Subcutaneous adipose tissue (tissue), 4 donors: Measurements from ENCODE around the gene RASL12. TPM values are rescaled to one million over a fixed set of nuclear protein-coding genes. Genes with fewer than 3 reads are reported as not detected.

Experiments used
- total RNA-seq, 4 donors: library from RNA; depleted of rRNA; stranded (reverse); fragments of >200 nt; gene quantifications; one replicate each; pipeline ENCODE4 v1.1.0, GENCODE V29; 2016
- TF ChIP-seq, protein P1 (sequence below): fragments of 450-650 bp; IDR thresholded peaks from one replicate; pipeline ENCODE4 v1.5.1; 2016; ENCODE audit warnings: low read depth, mild to moderate bottlenecking, control low read depth, antibody characterized with exemption, moderate library complexity

The RASL12 gene
- total RNA-seq, 4 donors from 2014 or later = 2.6 to 13.6 (median 7.7) TPM

DNA sequence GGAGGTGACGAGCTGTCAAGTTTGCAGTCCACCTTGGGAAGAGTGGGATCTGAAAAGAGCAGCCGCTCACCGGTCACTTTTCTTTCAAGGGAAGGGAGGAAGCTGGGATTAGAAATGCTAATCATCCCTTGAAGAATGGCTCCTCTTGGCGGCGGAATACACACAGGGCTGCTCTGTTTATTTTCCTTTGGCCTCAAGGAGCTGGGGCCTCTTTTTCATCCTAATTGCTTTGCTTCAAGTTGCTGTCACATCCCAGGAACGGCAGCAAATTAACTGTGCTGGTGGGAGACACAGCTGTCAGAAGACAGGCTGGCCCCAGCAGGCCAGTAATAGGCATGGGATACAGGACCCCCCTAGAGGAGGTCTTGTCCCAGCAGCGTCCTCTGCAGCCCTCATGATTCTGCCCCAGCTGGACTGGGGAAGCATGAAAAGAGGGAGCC, 15.5 kb upstream of the RASL12 start:
- TF ChIP-seq, protein P1, sequence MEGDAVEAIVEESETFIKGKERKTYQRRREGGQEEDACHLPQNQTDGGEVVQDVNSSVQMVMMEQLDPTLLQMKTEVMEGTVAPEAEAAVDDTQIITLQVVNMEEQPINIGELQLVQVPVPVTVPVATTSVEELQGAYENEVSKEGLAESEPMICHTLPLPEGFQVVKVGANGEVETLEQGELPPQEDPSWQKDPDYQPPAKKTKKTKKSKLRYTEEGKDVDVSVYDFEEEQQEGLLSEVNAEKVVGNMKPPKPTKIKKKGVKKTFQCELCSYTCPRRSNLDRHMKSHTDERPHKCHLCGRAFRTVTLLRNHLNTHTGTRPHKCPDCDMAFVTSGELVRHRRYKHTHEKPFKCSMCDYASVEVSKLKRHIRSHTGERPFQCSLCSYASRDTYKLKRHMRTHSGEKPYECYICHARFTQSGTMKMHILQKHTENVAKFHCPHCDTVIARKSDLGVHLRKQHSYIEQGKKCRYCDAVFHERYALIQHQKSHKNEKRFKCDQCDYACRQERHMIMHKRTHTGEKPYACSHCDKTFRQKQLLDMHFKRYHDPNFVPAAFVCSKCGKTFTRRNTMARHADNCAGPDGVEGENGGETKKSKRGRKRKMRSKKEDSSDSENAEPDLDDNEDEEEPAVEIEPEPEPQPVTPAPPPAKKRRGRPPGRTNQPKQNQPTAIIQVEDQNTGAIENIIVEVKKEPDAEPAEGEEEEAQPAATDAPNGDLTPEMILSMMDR = no peak

DNA sequence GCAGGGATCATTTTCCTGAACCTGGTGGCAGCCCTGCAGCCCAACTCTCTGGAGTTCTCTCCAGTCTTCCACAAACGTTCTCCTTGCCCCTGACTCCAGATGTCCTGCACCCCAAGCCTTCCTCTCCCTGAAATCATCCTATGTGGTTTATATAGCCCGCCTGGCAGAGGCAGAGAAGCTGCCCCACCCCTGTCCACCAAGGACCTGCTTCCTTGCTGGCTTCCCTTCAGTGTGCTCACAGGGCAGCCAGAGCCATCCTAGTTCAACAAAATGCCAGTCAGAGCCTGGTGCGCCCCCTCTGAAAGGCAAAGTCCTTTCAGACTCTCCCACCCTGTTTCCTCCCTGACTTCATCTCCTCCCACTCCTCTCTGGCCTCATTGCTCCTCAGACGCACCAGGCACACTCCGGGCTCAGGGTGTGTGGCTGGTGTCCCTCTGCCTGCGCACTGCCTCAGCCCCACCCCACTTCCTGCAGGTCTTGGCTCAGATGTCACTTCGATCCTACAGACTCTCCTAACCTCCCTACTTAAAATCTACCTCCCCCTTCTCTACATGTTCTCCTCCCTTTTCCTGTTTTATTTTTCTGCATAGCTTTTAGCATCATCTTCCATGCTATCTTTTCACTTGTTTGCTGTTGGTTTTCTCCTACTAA, 14.6 kb upstream of the RASL12 start:
- TF ChIP-seq, protein P1 = no peak

DNA sequence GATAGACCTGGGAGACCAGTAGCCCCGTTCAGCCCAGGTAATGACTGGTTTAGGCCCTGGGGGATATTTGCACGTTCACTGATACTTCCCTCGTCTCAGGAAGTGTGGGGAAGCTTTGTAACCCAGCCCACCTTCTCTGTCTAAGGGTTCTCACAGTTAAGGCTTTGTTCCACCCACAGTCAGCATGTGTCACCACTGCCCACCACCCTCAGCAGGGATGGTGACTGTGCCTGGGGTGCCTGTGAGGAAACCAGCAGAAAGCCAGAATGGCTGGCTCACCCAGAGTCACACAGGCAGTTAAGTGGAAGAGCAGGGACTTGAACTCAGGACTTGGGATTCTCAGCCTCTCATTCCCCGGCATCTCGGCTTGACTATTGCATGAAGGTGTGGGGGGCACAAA, 14.0 kb upstream of the RASL12 start:
- TF ChIP-seq, protein P1 = no peak

DNA sequence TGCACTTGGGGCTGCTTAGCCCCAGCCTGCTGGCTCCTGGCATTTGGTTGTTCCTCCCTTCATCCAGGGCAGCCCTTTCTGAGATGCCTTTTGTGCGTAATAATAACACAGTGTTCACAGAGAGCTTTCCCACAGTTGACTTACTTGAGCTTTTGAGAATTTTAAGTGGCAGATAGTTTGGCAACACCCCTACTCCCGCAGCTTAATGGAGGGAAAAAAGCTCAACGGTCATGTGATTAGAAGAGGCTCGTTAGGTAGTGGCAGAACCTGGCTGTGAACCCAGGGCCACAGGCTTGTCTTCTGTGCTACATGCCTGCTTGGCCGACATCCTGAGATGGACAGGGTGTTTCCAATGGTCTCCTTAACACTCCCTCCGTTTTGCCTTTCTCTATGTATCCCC, 13.5 kb upstream of the RASL12 start:
- TF ChIP-seq, protein P1 = no peak

DNA sequence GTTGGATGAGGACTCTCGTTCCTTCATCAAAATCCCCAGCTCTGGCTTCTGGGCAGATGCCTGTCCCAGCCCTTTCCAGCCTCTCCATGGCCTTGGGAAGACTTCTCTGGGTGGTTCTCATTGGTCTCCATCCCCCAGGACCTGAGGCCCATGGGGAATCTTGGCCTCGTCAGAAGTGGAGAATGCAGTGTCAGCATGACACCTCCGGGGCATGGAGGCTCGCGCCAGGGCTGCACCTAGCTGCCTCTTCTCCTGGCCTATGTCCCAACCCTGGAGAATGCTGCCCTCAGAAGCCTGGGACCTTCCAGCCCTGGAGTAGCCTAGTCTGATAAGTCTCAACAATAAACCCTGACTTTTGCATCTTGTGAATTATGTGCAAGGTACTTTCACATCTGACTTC, 11.8 kb upstream of the RASL12 start:
- TF ChIP-seq, protein P1 = no peak

DNA sequence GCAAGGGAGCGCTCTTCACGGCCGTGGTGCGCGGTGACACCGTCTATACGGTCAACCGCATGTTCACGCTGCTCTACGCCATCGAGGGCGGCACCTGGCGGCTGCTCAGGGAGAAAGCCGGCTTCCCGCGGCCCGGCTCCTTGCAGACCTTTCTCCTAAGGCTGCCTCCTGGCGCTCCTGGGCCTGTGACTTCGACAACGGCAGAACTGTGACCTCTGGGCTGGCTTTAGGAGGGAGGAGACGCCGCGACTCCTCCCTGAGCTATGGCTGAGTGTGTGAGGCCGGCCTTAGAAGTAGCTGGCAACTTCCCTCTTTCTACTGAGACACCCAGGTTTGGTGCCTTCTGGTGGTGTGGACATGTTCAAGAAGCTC, 10.2 kb upstream of the RASL12 start:
- TF ChIP-seq, protein P1 = no peak

DNA sequence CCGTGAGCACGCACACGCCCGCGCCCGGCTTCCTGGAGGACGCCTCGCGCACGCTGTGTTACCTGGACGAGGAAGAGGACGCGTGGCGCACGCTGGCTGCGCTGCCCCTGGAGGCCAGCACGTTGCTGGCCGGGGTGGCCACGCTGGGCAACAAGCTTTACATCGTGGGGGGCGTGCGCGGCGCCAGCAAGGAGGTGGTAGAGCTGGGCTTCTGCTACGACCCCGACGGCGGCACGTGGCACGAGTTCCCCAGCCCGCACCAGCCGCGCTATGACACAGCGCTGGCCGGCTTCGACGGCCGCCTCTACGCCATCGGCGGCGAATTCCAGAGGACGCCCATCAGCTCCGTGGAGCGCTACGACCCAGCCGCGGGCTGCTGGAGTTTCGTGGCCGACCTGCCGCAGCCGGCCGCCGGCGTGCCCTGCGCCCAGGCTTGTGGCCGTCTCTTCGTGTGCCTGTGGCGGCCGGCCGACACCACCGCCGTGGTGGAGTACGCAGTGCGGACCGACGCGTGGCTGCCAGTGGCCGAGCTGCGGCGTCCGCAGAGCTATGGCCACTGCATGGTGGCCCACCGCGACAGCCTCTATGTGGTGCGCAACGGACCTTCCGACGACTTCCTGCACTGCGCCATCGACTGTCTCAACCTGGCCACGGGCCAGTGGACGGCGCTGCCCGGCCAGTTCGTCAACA, 9.6 kb upstream of the RASL12 start:
- TF ChIP-seq, protein P1 = no peak
